Measurements from ENCODE around the gene LDHAL6B. TPM values are rescaled to one million over a fixed set of nuclear protein-coding genes. Genes with fewer than 3 reads are reported as not detected.

LDHAL6B gene
- total RNA-seq, 1 donor from 2014 or later = not detected

GRCh38 chr15:59168536-59168935 lies 38.1 kb upstream of the LDHAL6B start:
- peak overlapping the region; percentile 91 for H3K27ac ChIP-seq
- intact Hi-C loops (cut with DNase I) = no loop called here

GRCh38 chr15:59169251-59169708 lies 37.4 kb upstream of the LDHAL6B start:
- no peak overlapping the region for H3K4me3 ChIP-seq
- DNase-seq (ENCODE audit: extremely low spot score in 2 of 2) = no peak
- no peaks in the 10 kb centered on the region for H3K36me3 ChIP-seq
- intact Hi-C loops (cut with DNase I) = no loop called here
- H3K27ac ChIP-seq = peak overlapping the region; percentile 91
- peaks cover 47% of the 10 kb centered on the region for H3K4me1 ChIP-seq
- TF ChIP-seq POLR2AphosphoS5 (IDR thresholded peaks at IDR 0.05; ENCODE audit: insufficient read depth in 1 of 2, low read depth in 1 of 2) = peak in 1 of 2 donors; percentile 83
- no peak for TF ChIP-seq CTCF (IDR thresholded peaks at IDR 0.05)
- no peaks in the 10 kb centered on the region for H3K9me3 ChIP-seq
- no peaks in the 10 kb centered on the region for H3K27me3 ChIP-seq

More at GRCh38 chr15:59168536-59168935, 38.1 kb upstream of the LDHAL6B start:
- no peaks in the 10 kb centered on the region for H3K36me3 ChIP-seq
- peaks cover 47% of the 10 kb centered on the region for H3K4me1 ChIP-seq
- no peaks in the 10 kb centered on the region for H3K9me3 ChIP-seq
- no peaks in the 10 kb centered on the region for H3K27me3 ChIP-seq
- no peak overlapping the region for H3K4me3 ChIP-seq
- no peak for TF ChIP-seq POLR2AphosphoS5 (IDR thresholded peaks at IDR 0.05; ENCODE audit: insufficient read depth in 1 of 2, low read depth in 1 of 2)
- no peak for TF ChIP-seq POLR2A (IDR thresholded peaks at IDR 0.05)
- TF ChIP-seq CTCF (IDR thresholded peaks at IDR 0.05) = no peak
- no peak for DNase-seq (ENCODE audit: extremely low spot score in 2 of 2)

- Histone ChIP-seq H3K36me3 (no peaks in the 10 kb centered on the region), H3K4me1 (peaks cover 51% of the 10 kb centered on the region), H3K27ac (peak overlapping the region; percentile 91), H3K27me3 (no peaks in the 10 kb centered on the region), H3K4me3 (no peak overlapping the region), H3K9me3 (no peaks in the 10 kb centered on the region)
- intact Hi-C loops (cut with DNase I) = no loop called here
- peak in 1 of 2 donors; percentile 50 for TF ChIP-seq POLR2AphosphoS5 (IDR thresholded peaks at IDR 0.05; ENCODE audit: insufficient read depth in 1 of 2, low read depth in 1 of 2)
- TF ChIP-seq CTCF (IDR thresholded peaks at IDR 0.05) = no peak
- no peak for TF ChIP-seq POLR2A (IDR thresholded peaks at IDR 0.05)
- DNase-seq (ENCODE audit: extremely low spot score in 2 of 2) = no peak
Measured at GRCh38 chr15:59170295-59171066, 36.2 kb upstream of the LDHAL6B start.

GRCh38 chr15:59171067-59171397 lies 35.6 kb upstream of the LDHAL6B start:
- no peaks in the 10 kb centered on the region for H3K36me3 ChIP-seq
- no peaks in the 10 kb centered on the region for H3K27me3 ChIP-seq
- H3K27ac ChIP-seq = peak overlapping the region; percentile 91
- TF ChIP-seq CTCF (IDR thresholded peaks at IDR 0.05) = no peak
- TF ChIP-seq POLR2A (IDR thresholded peaks at IDR 0.05) = no peak
- no peak for TF ChIP-seq POLR2AphosphoS5 (IDR thresholded peaks at IDR 0.05; ENCODE audit: insufficient read depth in 1 of 2, low read depth in 1 of 2)
- H3K4me3 ChIP-seq = no peak overlapping the region
- H3K9me3 ChIP-seq = no peaks in the 10 kb centered on the region
- H3K4me1 ChIP-seq = peaks cover 52% of the 10 kb centered on the region
- no peak for DNase-seq (ENCODE audit: extremely low spot score in 2 of 2)
- intact Hi-C loops (cut with DNase I) = no loop called here

GRCh38 chr15:59172289-59172901 lies 34.2 kb upstream of the LDHAL6B start:
- TF ChIP-seq POLR2AphosphoS5 (IDR thresholded peaks at IDR 0.05; ENCODE audit: insufficient read depth in 1 of 2, low read depth in 1 of 2) = no peak
- TF ChIP-seq POLR2A (IDR thresholded peaks at IDR 0.05) = no peak
- TF ChIP-seq CTCF (IDR thresholded peaks at IDR 0.05) = no peak

More at GRCh38 chr15:59172289-59172901, 34.2 kb upstream of the LDHAL6B start:
- Histone ChIP-seq H3K36me3 (no peaks in the 10 kb centered on the region), H3K27me3 (no peaks in the 10 kb centered on the region), H3K9me3 (no peaks in the 10 kb centered on the region), H3K27ac (peak overlapping the region; percentile 91), H3K4me3 (no peak overlapping the region), H3K4me1 (peaks cover 53% of the 10 kb centered on the region)
- intact Hi-C loops (cut with DNase I) = no loop called here
- DNase-seq (ENCODE audit: extremely low spot score in 2 of 2) = no peak

Measured in vagina (tissue), 2 donors.